ENCODE data around the gene CMYA5. TPM values are rescaled to one million over a fixed set of nuclear protein-coding genes. Genes with fewer than 3 reads are reported as not detected.
"Not testable (repeated sequence)": the region's sequence is repeated elsewhere in the genome, so short reads cannot be mapped to it uniquely, and the experiment has no call there.

CMYA5 gene
- total and polyA plus RNA-seq, 5 experiments from 2014 or later = 0.06 to 0.31 (median 0.22) TPM; not detected in 1

GRCh38 chr5:79706317-79706716, 16.7 kb downstream of the CMYA5 start:
- POLR2A ChIA-PET, H3K27me3 Mint-ChIP-seq, H3K36me3 Mint-ChIP-seq, H3K9me3 Mint-ChIP-seq, H3K4me3 Mint-ChIP-seq, H3K4me1 Mint-ChIP-seq, DNase-seq, H3K27ac Mint-ChIP-seq, ATAC-seq: not testable (repeated sequence)

- Mint-ChIP-seq H3K9me3 (peaks cover 0 to 10% (median 3%) of the 10 kb centered on the region in 9 donors), H3K27ac (no peak overlapping the region), H3K4me1 (peaks cover 0 to 2% (median 0%) of the 10 kb centered on the region in 4 donors), H3K27me3 (no peaks in the 10 kb centered on the region), H3K4me3 (no peak overlapping the region), H3K36me3 (peaks cover 0 to 3% (median 0%) of the 10 kb centered on the region in 3 donors)
- POLR2A ChIA-PET = no interaction called here
- DNase-seq = no peak
- ATAC-seq = no peak
Measured at GRCh38 chr5:79707535-79707934, 17.9 kb downstream of the CMYA5 start.

GRCh38 chr5:79712741-79713140, 23.1 kb downstream of the CMYA5 start:
- POLR2A ChIA-PET = no interaction called here
- Mint-ChIP-seq H3K9me3 (peaks cover 0 to 4% (median 0%) of the 10 kb centered on the region in 9 donors), H3K27ac (no peak overlapping the region), H3K27me3 (no peaks in the 10 kb centered on the region), H3K4me1 (no peaks in the 10 kb centered on the region), H3K36me3 (no peaks in the 10 kb centered on the region), H3K4me3 (no peak overlapping the region)
- DNase-seq (no peak), ATAC-seq (no peak)

GRCh38 chr5:79713727-79714126, 24.1 kb downstream of the CMYA5 start:
- POLR2A ChIA-PET = no interaction called here
- Mint-ChIP-seq H3K27ac (no peak overlapping the region), H3K27me3 (no peaks in the 10 kb centered on the region), H3K36me3 (no peaks in the 10 kb centered on the region), H3K4me1 (no peaks in the 10 kb centered on the region), H3K9me3 (peaks cover 0 to 4% (median 0%) of the 10 kb centered on the region in 9 donors), H3K4me3 (no peak overlapping the region)
- ATAC-seq = no peak
- DNase-seq = no peak

GRCh38 chr5:79716839-79717238, 27.2 kb downstream of the CMYA5 start:
- Mint-ChIP-seq H3K27me3 (no peaks in the 10 kb centered on the region), H3K9me3 (peaks cover 2 to 29% (median 17%) of the 10 kb centered on the region in 9 donors), H3K27ac (no peak overlapping the region), H3K4me1 (no peaks in the 10 kb centered on the region), H3K4me3 (no peak overlapping the region), H3K36me3 (peaks cover 0 to 18% (median 8%) of the 10 kb centered on the region in 3 donors)
- no peak for ATAC-seq
- DNase-seq = no peak
- POLR2A ChIA-PET = interaction anchor here (0.6 kb wide), 1 partner anchor 780 kb away, joined by 5 read pairs; no protein-coding TSS in a partner anchor

- Mint-ChIP-seq H3K4me1 (no peaks in the 10 kb centered on the region), H3K27me3 (no peaks in the 10 kb centered on the region), H3K4me3 (no peak overlapping the region), H3K36me3 (peaks cover 0 to 18% (median 8%) of the 10 kb centered on the region in 3 donors), H3K9me3 (peaks cover 2 to 29% (median 18%) of the 10 kb centered on the region in 9 donors), H3K27ac (no peak overlapping the region)
- POLR2A ChIA-PET = no interaction called here
- DNase-seq = no peak
- ATAC-seq = no peak
Measured at GRCh38 chr5:79720096-79720495, 30.5 kb downstream of the CMYA5 start.

GRCh38 chr5:79727451-79728355, 38.1 kb downstream of the CMYA5 start:
- Mint-ChIP-seq H3K27me3 (peaks cover 30 to 62% (median 46%) of the 10 kb centered on the region in 5 donors), H3K4me1 (peaks cover 16 to 39% (median 29%) of the 10 kb centered on the region in 4 donors), H3K36me3 (peaks cover 0 to 9% (median 3%) of the 10 kb centered on the region in 3 donors), H3K4me3 (no peak overlapping the region), H3K27ac (no peak overlapping the region), H3K9me3 (peaks cover 0 to 3% (median 0%) of the 10 kb centered on the region in 9 donors)
- POLR2A ChIA-PET = no interaction called here
- DNase-seq (no peak), ATAC-seq (no peak)

- Mint-ChIP-seq H3K4me1 (peaks cover 19 to 46% (median 36%) of the 10 kb centered on the region in 4 donors), H3K36me3 (peaks cover 0 to 9% (median 5%) of the 10 kb centered on the region in 3 donors), H3K4me3 (peak overlapping the region in 1 of 10 donors; percentile 31), H3K27me3 (peaks cover 30 to 69% (median 46%) of the 10 kb centered on the region in 5 donors), H3K27ac (no peak overlapping the region), H3K9me3 (peaks cover 0 to 3% (median 0%) of the 10 kb centered on the region in 9 donors)
- POLR2A ChIA-PET = no interaction called here
- DNase-seq = no peak
- no peak for ATAC-seq
Measured at GRCh38 chr5:79728396-79728795, 38.8 kb downstream of the CMYA5 start.

GRCh38 chr5:79729679-79730078, 40.0 kb downstream of the CMYA5 start:
- DNase-seq = no peak
- H3K36me3 Mint-ChIP-seq = peaks cover 0 to 9% (median 5%) of the 10 kb centered on the region in 3 donors
- no peaks in the 10 kb centered on the region for H3K9me3 Mint-ChIP-seq
- peaks cover 19 to 57% (median 39%) of the 10 kb centered on the region in 4 donors for H3K4me1 Mint-ChIP-seq
- POLR2A ChIA-PET = no interaction called here
- H3K27me3 Mint-ChIP-seq = peaks cover 30 to 81% (median 52%) of the 10 kb centered on the region in 5 donors
- no peak overlapping the region for H3K27ac Mint-ChIP-seq
- no peak overlapping the region for H3K4me3 Mint-ChIP-seq
- no peak for ATAC-seq

- Mint-ChIP-seq H3K36me3 (peaks cover 0 to 9% (median 5%) of the 10 kb centered on the region in 3 donors), H3K4me1 (peaks cover 23 to 59% (median 46%) of the 10 kb centered on the region in 4 donors), H3K27me3 (peaks cover 32 to 85% (median 55%) of the 10 kb centered on the region in 5 donors), H3K4me3 (no peak overlapping the region), H3K9me3 (no peaks in the 10 kb centered on the region), H3K27ac (no peak overlapping the region)
- POLR2A ChIA-PET = no interaction called here
- DNase-seq (no peak), ATAC-seq (no peak)
Measured at GRCh38 chr5:79730564-79730963, 40.9 kb downstream of the CMYA5 start.

GRCh38 chr5:79731775-79732174, 42.1 kb downstream of the CMYA5 start:
- peaks cover 0 to 6% (median 5%) of the 10 kb centered on the region in 3 donors for H3K36me3 Mint-ChIP-seq
- peak in 1 of 10 donors; percentile 2 for DNase-seq
- no peak for ATAC-seq
- peak overlapping the region in 2 of 10 donors; percentile 8 to 28 for H3K4me3 Mint-ChIP-seq
- no peak overlapping the region for H3K27ac Mint-ChIP-seq
- peaks cover 31 to 78% (median 54%) of the 10 kb centered on the region in 5 donors for H3K27me3 Mint-ChIP-seq
- no peaks in the 10 kb centered on the region for H3K9me3 Mint-ChIP-seq
- POLR2A ChIA-PET = interaction anchor here (1.0 kb wide), 1 partner anchor 13 kb away, joined by 3 read pairs; no protein-coding TSS in a partner anchor
- H3K4me1 Mint-ChIP-seq = peaks cover 35 to 72% (median 58%) of the 10 kb centered on the region in 4 donors

- Mint-ChIP-seq H3K9me3 (peaks cover 0 to 17% (median 0%) of the 10 kb centered on the region in 9 donors), H3K36me3 (peaks cover 0 to 5% (median 0%) of the 10 kb centered on the region in 3 donors), H3K4me1 (peaks cover 38 to 68% (median 56%) of the 10 kb centered on the region in 4 donors), H3K4me3 (peak overlapping the region; percentile 25 to 84 (median 70)), H3K27ac (peak overlapping the region in 7 of 10 donors; percentile 1 to 54 (median 21)), H3K27me3 (peaks cover 3 to 38% (median 21%) of the 10 kb centered on the region in 5 donors)
- peak; percentile 76 to 95 for ATAC-seq
- POLR2A ChIA-PET = no interaction called here
- DNase-seq = peak in 6 of 10 donors; percentile 2 to 70 (median 34)
Measured at GRCh38 chr5:79736528-79737514, 47.2 kb downstream of the CMYA5 start.

Measured in naive thymus-derived CD8-positive, alpha-beta T cell (primary cell).